NCI-H524 treated with DMSO at 0.1 percent for 48 hours (cell line): Measurements from ENCODE around the gene SUPT20H.

ENCODE experiments used
- DNase-seq: peaks from one replicate; lab custom pipeline; 2025; lab: John Stamatoyannopoulos, UW

Gene SUPT20H

GRCh38 chr13:36999054-36999714, 60.3 kb downstream of the SUPT20H start, which contains the start of gene ALG5:
ALG5 (minus strand) TSS chr13:36999340; CDS start chr13:36999300, 40 bp downstream.
- peak; percentile 25 for DNase-seq

GRCh38 chr13:36998624-36999041, 60.9 kb downstream of the SUPT20H start:
- DNase-seq, result no peak

GRCh38 chr13:36997716-36998427, 61.6 kb downstream of the SUPT20H start:
- DNase-seq, result no peak

- DNase-seq, result no peak
Observed at GRCh38 chr13:36992362-36992761, 67.1 kb downstream of the SUPT20H start.

GRCh38 chr13:36986462-36987240, 72.8 kb downstream of the SUPT20H start:
- DNase-seq, result no peak

- no peak for DNase-seq
Observed at GRCh38 chr13:36981156-36981743, 78.2 kb downstream of the SUPT20H start.

GRCh38 chr13:36979361-36980050, 80.0 kb downstream of the SUPT20H start:
- no peak for DNase-seq

- no peak for DNase-seq
Observed at GRCh38 chr13:36975172-36975571, 84.3 kb downstream of the SUPT20H start.

- DNase-seq, result no peak
Observed at GRCh38 chr13:36973621-36974295, 85.7 kb downstream of the SUPT20H start.

GRCh38 chr13:36973009-36973408, 86.5 kb downstream of the SUPT20H start:
- DNase-seq, result no peak

- DNase-seq, result no peak
Observed at GRCh38 chr13:36966404-36966803, 93.1 kb downstream of the SUPT20H start.

- DNase-seq, result no peak
Observed at GRCh38 chr13:36965767-36966166, 93.7 kb downstream of the SUPT20H start.

GRCh38 chr13:36959456-36960116, 99.9 kb downstream of the SUPT20H start:
- no peak for DNase-seq
